Measurements from ENCODE around the gene XPNPEP1.

- TF ChIP-seq POLR2A (IDR thresholded peaks at IDR 0.05) = no peak
- no peak for TF ChIP-seq CTCF (IDR thresholded peaks at IDR 0.05)
Observed at GRCh38 chr10:109937460-109938065, 14.3 kb upstream of the XPNPEP1 start.

All from adrenal gland (tissue), 5 donors.